NCI-H2196 treated with DMSO at 0.1 percent for 48 hours (cell line): ENCODE measurements around the gene DENND6B.
"Not testable (repeated sequence)": the region's sequence is repeated elsewhere in the genome, so short reads cannot be mapped to it uniquely, and the experiment has no call there.

ENCODE experiments used
- DNase-seq: peaks from one replicate; lab custom pipeline; 2025; ENCODE audit not compliant: unreplicated experiment; lab: John Stamatoyannopoulos, UW

DENND6B gene, protein sequence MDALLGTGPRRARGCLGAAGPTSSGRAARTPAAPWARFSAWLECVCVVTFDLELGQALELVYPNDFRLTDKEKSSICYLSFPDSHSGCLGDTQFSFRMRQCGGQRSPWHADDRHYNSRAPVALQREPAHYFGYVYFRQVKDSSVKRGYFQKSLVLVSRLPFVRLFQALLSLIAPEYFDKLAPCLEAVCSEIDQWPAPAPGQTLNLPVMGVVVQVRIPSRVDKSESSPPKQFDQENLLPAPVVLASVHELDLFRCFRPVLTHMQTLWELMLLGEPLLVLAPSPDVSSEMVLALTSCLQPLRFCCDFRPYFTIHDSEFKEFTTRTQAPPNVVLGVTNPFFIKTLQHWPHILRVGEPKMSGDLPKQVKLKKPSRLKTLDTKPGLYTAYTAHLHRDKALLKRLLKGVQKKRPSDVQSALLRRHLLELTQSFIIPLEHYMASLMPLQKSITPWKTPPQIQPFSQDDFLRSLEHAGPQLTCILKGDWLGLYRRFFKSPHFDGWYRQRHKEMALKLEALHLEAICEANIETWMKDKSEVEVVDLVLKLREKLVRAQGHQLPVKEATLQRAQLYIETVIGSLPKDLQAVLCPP

DNA sequence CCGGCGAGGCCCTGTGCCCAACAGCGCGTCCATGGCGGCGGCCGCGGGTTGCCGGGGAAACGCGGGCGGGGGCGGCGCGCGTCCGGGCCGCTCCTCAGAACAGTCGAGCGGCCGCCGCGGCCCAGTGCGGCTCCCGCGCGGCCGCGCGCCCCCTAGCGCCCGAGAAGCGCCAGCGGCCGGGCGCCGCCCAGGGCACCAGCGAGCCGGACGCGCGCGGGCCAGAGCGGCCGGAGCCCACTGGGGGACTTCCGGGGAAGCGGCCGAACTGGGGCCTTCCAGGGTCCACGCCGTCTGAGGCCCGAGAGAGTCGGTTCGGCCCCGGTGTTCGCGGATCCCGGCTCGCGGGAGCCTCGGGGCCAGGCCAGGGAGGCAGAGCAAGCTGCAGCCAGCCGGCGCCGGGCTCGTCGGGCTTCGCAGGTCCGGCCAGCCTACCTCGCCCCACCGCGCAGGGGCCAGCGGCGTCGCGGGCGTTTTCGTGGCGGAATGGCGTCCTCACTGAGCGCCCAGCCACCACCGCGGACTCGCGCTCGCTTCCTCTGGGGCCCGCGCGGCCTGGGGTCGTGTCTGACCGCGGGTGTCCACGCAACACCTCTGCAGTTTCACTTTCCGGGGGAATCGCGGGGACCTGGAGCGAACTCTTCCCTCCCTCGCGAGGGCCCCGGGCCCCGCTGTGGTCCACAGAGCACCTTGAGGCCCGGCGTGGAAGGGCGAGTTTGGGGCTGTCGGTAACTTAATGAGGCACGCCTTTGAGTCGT lies at the start of gene DENND6B:
Gene DENND6B, minus strand, starts transcription at position 57 of the 755 bp plus-strand sequence. Its CDS starts 24 bp downstream, at position 33.
- peak; percentile 49 for DNase-seq

DNA sequence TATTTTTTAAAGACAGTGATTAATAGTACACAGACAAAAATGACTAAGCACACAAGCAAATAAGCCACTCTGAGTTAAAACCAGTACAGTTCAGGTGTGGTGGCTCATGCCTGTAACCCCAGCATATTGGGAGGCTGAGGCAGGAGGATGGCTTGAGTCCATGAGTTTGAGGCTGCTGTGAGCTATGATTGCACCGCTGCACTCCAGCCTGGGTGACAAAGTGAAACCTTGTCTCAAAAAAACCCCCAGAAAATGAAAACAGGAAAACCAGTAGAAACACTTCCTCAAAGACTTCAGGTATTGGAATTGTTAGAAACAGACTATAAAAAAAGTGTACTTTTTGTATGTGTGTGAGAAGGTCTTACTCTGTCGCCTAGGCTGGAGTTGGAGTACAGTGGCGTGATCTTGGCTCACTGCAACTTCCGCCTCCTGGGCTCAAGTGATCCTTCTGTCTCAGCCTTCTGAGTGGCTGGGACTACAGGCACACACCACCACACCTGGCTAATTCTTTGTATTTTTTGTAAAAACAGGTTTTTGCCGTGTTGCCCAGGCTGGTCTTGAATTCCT lies 49.4 kb upstream of the DENND6B start:
- DNase-seq = no peak

DNA sequence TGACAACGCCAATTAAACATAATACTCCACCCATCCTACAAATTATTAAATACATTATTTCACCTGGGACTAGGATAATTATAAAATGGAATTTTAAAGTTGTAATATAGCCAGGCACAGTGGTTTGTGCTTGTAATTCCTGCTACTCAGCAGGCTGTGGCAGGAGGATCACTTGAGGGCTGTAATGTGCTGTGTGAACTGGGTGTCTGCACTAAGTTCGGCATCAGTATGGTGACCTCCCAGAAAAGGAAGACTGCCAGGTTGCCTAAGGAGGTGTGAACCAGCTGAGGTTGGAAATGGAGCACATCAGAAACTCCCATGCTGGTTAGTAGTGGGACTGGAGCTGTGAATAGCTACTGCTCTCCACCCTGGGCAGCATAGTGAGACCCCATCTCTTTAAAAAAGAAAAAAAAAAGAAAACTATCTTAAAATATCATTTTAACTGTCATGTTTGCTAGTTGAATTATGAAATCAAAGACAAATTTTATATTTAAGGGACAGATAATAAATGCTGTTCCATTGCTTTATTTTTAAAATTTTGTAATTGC lies 44.4 kb upstream of the DENND6B start:
- no peak for DNase-seq

DNA sequence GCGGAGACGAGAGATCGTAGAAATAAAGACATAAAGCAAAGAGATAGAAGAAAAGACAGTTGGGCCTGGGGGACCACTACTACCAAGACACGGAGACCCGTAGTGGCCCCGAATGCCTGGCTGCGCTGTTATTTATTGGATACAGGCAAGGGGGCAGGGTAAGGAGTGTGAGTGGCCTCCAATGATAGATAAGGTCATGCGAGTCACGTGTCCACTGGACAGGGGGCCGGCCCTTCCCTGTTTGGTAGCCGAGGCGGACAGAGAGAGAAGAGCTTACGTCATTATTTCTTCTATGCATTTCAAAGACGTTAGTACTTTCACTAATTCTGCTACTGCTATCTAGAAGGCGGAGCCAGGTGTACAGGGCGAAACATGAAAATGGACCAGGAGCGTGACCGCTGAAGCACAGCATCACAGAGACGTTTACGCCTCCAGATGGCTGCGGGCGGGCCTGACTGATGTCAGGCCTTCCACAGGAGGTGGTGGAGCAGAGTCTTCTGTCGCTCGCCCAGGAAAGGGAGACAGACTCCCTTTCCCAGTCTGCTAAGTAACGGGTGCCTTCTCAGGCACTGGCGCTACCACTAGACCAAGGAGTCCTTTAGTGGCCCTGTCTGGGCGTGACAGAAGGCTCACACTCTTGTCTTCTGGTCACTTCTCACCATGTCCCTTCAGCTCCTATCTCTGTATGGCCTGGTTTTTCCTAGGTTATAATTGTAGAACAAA lies 41.1 kb upstream of the DENND6B start:
- DNase-seq = no peak

DNA sequence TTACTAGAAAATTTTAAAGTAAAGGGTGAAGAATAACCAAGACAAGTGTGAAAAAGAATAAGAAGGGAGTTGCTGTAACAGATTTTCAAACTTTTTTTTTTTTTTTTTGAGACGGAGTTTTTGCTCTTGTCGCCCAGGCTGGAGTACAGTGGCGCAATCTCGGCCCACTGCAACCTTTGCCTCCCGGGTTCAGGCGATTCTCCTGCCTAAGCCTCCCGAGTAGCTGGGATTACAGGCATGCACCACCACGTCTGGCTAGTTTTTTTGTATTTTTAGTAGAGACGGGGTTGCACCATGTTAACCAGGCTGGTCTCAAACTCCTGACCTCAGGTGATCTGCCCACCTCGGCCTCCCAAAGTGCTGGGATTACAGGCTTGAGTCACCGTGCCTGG lies 37.0 kb upstream of the DENND6B start:
- not testable (repeated sequence) for DNase-seq

DNA sequence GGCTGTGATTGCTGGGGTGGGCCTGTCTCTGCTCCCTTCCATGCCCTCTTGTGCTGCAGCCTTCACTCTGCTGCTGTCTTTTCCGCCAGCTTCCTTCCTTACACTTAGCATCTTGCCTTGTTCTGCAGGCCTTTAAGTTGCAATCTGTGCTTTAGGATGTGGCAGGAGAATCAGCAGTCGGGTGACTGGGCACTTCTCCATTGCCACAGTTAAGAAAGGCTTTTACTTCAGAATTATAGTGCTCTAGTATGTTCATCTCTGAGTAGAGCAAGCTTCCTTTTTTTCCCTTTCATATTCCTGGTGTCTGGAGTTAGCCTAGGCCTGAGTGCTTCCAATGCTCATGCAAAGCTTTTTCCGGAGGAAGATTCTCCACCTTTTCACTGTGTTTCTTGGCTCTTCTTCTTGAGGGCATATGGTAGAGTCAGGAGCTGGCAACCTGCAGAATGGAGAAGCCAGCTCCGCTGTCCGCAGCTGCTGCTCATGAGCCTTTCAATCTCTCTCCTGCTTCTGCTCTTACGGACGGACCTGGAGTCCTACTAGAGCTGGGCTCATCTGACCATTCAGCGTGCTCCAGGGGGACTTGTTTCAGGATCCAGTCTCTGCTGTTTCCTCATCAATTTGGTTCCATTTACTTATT lies 36.5 kb upstream of the DENND6B start:
- no peak for DNase-seq

DNA sequence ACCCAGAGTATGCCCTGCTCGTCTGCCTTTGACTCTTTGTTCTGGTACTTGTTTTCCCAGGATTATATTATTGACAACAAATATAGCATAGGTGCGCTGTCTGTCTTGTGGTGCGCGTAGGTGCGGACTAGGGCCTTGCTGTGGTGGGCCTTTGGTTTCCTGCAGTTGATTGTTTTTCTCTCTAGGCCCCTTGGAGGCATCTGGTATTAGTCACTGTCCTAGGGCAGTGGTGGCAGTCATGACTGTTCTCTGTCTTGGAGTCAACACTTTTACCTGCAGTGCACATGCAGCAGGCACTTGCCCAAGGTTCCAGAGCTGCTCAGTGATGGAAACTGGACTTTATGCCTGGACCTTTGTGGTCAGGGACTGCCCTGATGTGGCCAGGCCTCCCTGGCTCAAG lies 34.9 kb upstream of the DENND6B start:
- DNase-seq = no peak

DNA sequence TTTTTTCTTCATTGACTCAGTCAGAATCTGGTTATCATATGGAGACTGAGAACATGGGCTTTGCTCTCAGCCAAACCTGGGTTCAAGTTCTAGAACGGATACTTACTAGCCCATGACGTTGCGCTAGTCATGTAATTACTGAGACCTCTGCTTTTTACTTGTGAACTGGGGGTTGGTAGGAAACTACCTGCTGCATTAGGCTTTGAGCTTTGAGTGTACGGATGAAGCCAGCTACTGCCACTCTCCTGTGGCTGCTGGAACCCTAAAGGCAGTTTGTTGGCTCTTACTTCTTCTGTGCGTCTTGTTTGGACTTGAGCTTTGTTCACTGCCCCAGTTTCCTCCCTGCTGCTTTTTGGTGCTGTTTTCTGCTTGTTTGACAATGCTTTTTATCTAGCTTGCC lies 34.4 kb upstream of the DENND6B start:
- DNase-seq = no peak

DNA sequence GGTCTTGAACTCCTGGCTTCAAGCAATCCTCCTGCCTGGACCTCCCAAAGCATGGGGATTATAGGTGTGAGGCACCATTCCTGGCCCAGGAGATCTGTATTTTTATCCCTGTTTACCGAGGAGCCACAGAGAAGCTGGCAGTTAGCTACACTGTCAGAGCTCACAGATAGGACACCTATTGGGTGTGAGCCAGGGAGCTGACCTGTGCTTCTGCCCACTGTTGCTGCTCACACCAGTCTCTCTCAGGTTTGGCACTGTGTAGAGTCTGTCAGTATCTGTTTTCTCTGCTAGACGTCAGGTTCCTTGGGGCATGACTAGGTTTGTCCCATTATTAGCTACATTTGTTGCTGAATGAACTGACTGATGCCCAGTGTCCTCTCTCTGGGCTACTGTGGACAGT lies 33.8 kb upstream of the DENND6B start:
- no peak for DNase-seq

DNA sequence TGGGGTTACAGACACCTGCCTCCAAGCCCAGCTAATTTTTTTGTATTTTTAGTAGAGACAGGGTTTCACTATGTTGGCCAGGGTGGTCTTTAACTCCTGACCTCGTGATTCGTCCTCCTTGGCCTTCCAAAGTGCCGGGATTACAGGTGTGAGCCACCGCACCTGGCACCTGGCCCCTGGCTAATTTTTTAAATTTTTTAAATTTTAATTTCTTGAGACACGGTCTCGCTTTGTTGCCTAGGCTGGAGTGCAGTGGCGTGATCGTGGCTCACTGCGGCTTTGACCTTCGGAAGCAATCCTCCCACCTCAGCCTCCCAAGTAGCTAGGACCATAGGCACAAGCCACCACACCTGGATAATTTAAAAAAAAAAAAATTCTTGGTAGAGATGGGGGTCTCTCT lies 30.9 kb upstream of the DENND6B start:
- no peak for DNase-seq

DNA sequence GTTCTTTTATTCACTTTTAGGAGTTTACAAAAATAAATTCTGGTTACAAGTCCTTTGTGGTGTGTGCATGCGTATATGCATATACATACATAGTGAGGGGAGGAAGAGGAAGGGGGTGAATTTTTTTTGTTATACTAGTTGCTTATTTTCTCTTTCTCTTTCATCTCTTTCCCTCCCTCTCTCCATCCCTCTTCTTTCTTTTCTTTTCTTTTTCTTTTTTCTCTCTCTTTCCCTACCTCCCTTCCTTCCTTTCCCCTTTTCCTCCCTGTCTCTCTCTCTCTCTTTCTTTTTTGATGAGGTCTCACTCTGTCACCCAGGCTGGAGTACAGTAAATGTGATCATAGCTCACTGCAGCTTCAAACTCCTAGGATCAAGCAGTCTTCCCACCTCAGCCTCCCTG lies 30.4 kb upstream of the DENND6B start:
- no peak for DNase-seq

DNA sequence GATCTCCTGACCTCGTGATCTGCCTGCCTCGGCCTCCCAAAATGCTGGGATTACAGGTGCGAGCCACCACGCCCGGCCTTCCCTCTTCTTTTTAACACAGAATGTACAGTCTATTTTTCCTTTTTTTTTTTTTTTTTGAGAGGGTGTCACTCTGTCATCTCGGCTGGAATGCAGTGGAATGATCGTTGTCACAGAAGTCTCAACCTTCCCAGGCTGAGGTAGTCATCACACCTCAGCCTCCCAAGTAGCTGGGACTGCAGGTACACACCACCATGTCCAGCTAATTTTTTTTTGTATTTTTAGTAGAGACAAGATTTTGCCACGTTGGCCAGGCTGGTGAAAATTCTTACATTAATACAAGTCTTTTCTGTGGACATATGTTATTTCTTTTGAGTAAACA lies 29.4 kb upstream of the DENND6B start:
- DNase-seq = no peak

DNA sequence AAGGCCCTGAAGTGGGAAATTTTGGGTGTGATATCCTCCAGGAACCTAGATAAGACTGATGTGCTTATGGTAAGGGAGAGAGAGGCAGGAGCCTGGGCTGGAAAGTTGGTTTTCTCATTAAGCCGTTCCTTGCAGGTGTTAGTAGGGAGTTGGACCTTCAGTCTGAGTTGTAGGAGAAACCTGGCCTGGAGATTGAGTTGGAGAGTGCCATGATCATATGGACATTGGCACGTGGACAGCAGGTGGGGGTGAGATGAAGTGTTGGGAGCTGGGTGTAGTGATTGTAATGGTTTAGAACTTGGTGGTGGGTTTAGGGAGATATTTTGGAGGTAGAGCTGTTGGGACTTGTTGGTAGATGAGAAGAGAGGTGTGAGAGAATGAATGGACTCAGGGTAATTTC lies 21.2 kb upstream of the DENND6B start:
- no peak for DNase-seq

DNA sequence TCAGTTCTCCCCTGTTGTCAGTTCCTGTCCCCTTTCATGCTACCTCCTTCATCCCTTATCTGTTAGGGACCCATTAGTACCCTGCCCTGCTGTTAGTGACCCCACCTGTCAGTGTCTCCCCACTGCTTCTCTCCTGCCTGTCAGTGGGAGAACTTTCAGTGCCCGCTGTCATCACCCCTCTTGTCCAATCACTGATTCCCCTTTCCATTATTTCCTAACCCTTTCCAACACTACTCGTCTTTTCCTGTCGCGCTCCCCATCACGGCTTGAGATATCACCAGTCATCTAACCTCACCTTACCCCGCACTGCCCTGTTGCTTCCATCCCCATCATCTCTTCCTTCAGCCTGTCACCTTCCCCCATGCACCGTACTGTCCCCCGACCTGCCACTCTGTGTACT lies 20.3 kb upstream of the DENND6B start:
- DNase-seq = no peak

DNA sequence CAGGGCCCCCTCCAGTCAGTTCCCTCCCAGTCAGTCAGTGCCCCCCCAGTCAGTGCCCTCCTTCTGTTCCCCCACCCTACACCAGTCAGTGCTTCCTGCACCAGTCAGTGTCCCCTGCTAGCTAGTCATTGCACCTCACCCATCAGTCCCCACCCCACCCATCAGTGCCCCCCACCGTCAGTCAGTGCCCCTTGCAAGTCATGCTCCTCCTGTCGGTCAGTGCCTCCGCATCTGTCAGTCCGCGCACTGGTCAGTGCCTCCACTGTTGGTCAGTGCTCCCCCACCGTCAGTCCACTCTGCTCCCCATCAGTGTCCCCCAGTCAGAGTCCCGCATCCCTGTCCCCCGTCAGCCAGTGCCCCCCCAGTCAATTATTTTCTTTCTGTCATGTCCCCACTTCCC lies 19.7 kb upstream of the DENND6B start:
- DNase-seq = no peak

DNA sequence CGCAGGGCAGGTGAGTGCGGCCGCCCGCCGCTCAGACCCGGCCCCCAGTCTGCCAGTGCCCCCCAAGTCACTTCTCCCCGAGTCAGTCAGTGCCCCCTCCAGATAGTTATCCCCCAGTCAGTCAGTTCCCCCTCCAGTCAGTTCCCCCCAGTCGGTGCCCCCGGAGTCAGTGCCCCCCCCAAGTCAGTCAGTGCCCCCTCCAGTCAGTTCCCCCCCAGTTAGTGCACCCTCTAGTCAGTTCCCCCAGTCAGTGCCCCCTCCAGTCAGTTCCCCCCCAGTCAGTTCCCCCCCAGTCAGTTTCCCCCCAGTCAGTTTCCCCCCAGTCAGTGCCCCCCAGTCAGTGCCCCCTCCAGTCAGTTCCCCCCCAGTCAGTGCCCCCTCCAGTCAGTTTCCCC lies 16.7 kb upstream of the DENND6B start:
- DNase-seq = no peak

DNA sequence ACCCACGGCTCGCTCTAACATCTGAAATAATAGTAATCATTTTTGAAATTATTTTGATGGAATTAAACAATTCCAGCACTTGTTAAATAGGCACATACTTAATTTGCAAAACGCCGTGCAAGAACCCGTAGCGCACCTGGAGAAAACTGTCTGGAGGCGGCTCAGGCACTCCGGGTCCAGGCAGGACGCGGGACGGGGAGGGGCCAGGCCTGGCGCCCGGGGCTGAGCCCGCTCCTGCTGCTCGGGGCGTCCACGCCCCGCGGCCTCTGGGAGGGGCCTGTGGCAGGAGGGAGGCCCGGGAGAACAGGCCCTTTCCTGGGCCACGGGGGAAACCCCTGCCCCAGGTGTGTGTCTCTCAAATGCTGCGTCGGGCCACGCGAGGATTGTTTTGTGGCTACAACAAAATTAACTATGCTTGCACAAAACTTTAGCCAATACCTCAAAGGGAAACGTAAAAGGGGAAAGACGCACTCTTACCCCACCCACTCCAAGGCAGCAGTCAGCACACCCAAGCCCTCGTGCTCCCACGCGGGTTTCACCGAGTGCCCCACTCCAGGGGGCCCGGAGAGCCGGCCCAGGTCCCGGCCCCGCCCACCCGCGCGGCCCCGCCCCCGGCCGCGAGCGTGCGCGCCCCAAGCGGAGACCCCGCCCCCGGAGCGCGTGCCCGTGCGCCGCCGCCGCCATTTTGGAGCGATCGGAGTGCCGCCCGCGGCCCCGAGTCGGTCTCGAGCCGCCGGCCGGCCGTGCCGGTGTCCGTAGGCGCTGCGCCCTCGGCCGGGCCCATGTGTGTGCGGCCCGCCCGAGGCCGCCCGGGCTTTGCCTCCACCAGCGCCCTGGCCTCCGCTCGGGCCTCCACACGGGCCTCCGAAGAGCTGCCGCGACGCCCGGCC lies 16.1 kb upstream of the DENND6B start, which contains the start of gene PPP6R2:
Gene PPP6R2, plus strand, starts transcription at position 677 of the 890 bp plus-strand sequence. CDS start 50,582 bp downstream, outside the sequence.
- no peak for DNase-seq

DNA sequence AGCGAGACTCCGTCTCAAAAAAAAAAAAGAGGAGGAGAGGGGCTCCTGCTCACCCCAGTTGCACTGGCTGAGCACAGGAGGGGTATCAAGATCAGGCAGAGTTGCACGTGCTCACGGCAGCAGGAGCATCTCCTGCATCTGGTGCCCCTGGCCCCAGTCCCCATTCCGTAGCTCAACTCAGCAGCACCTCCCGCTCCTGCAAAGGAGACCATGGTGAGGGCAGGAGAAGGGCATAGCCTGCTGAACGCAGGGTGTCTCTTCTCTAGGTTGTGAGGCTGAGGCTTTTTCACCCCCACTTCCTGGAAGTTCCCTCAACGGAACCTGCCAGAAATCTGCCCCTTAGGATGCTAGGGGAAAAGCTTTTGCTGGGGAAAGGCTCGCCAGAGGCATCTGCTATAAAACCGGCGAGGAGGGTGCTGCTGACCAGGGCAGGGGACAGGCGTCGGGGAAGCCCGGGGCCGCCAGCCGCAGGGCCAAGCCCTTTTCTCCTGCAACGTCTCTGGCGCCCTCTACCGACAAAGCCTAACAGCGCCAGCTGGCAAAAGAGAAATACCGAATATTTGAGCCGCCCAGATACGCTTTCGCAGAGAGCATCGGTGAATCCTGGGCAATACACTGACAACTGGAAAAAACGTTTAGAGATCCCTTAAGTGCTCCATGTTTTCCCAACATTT lies 15.3 kb upstream of the DENND6B start:
- peak; percentile 46 for DNase-seq
